ENCODE results near the gene ANXA6. TPM values are rescaled to one million over a fixed set of nuclear protein-coding genes. Genes with fewer than 3 reads are reported as not detected.

ANXA6 gene
- polyA plus RNA-seq, 1 of the 3 experiments (the other 2 are of a cell fraction), result 87.5 TPM

DNA sequence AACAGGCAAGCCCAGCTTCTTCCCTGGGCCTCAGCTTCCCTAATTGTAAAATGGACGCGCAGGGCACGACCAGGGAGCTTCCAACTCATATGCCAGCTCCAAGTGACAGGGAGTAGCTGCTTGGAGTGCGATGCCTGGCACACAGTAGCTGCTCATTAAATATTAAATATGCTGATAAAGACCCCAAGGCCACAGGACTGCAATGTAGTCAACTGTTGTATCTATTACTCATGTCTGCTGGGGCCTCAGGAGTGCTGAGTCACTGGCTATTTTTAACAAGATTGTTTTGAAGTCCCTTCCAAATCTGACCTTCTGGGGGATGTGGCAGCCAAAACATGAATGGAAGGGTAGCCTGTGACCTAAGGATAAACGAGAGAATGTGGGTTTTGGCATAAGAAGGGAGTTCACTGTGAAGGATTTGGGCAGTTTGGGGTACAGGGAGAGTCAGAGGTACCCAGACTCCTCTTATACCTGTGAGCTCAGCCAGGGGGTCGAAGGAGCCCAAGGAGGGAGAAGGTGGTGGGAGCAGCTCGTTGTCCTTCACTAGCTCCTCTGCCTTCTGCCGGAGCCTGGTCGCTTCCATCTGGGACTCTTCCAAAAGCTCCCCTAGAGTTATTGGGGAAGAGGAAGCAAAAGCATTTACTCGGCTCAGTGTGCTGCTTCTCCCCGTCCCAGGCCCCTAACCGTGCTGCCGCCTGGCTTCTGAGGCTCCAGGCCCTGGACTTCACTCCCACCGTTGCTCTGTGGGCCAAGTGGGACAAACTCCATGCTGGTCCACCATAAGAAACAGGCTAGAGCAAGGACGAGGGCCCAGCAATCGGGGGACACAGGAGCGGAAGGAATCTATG, 94.2 kb downstream of the ANXA6 start:
- no peaks in the 10 kb centered on the region for H3K9me2 ChIP-seq
- H3K27me3 ChIP-seq (ENCODE audit: insufficient read depth), result no peaks in the 10 kb centered on the region
- no peak overlapping the region for H3K4me3 ChIP-seq (ENCODE audit: low read depth in 2 of 2, low read length in 1 of 2)
- H4K20me1 ChIP-seq (ENCODE audit: insufficient read depth), result peaks cover 11% of the 10 kb centered on the region
- TF ChIP-seq SIN3A (IDR thresholded peaks at IDR 0.05; ENCODE audit: borderline replicate concordance, low read depth, low read length) (no peak), TEAD4 (IDR thresholded peaks at IDR 0.05; ENCODE audit: borderline replicate concordance, insufficient read depth) (0 out of 2 replicates have a peak, but pooled peaks have one; percentile 26), FOSL2 (IDR thresholded peaks at IDR 0.05; ENCODE audit: borderline replicate concordance, low read depth) (peak; percentile 84), NFIC (IDR thresholded peaks at IDR 0.05; ENCODE audit: borderline replicate concordance) (peak; percentile 72; the same call in 1 of the 2 replicates), SMC3 (IDR thresholded peaks at IDR 0.05; ENCODE audit: low read depth, low read length) (no peak), MEF2A (IDR thresholded peaks at IDR 0.05; ENCODE audit: borderline replicate concordance, low read depth) (peak; percentile 98), JUND (IDR thresholded peaks at IDR 0.05) (peak; percentile 75), FOXM1 (IDR thresholded peaks at IDR 0.05; ENCODE audit: low read depth) (no peak), TCF12 (IDR thresholded peaks at IDR 0.05) (peak; percentile 64), NRF1 (IDR thresholded peaks at IDR 0.05; ENCODE audit: low read depth, low read length) (no peak), EP300 (IDR thresholded peaks at IDR 0.05; ENCODE audit: borderline replicate concordance in 1 of 2, low read depth in 1 of 2, low read length in 1 of 2) (peak in 1 of 2 experiments; percentile 39; a peak in 1 of 4 replicates), MXI1 (IDR thresholded peaks at IDR 0.05; ENCODE audit: low read depth, low read length) (no peak), CHD2 (IDR thresholded peaks at IDR 0.05; ENCODE audit: low read length, partially characterized antibody) (no peak), RXRA (IDR thresholded peaks at IDR 0.05; ENCODE audit: borderline replicate concordance, low read depth) (peak; percentile 74; the same call in 1 of the 2 replicates)
- TF ChIP-seq, protein P1, sequence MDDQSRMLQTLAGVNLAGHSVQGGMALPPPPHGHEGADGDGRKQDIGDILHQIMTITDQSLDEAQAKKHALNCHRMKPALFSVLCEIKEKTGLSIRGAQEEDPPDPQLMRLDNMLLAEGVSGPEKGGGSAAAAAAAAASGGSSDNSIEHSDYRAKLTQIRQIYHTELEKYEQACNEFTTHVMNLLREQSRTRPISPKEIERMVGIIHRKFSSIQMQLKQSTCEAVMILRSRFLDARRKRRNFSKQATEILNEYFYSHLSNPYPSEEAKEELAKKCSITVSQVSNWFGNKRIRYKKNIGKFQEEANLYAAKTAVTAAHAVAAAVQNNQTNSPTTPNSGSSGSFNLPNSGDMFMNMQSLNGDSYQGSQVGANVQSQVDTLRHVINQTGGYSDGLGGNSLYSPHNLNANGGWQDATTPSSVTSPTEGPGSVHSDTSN (IDR thresholded peaks at IDR 0.05), result peak; percentile 50; the same call in 1 of the 2 replicates
- TF ChIP-seq, protein P2, sequence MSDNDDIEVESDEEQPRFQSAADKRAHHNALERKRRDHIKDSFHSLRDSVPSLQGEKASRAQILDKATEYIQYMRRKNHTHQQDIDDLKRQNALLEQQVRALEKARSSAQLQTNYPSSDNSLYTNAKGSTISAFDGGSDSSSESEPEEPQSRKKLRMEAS (IDR thresholded peaks at IDR 0.05; ENCODE audit: low read depth), result 0 out of 2 replicates have a peak, but pooled peaks have one; percentile 33
- H3K9ac ChIP-seq, result peak overlapping the region; percentile 21; the same call in 1 of the 2 replicates
- CTCF ChIA-PET, result interaction anchor here (0.8 to 4.0 kb wide), 6 partner anchors 12 to 62 kb away, joined by 3 to 22 read pairs (median 4); no protein-coding TSS in a partner anchor
- 74% methylated on average over 12 of the region's 17 CpGs for WGBS (ENCODE audit: low lambda C conversion rate)
- H3K79me2 ChIP-seq (ENCODE audit: insufficient read depth), result peaks cover 39% of the 10 kb centered on the region; the same call in 1 of the 2 replicates
- peak overlapping the region in 1 of 2 experiments; percentile 71; a peak in 3 of 4 replicates for H3K27ac ChIP-seq (ENCODE audit: low read depth in 2 of 2, low read length in 1 of 2)
- peaks cover 10 to 16% of the 10 kb centered on the region in 2 experiments; a peak in 3 of 4 replicates for H3K4me1 ChIP-seq (ENCODE audit: control insufficient read depth in 1 of 2, insufficient read depth in 2 of 2, low read depth in 1 of 2, low read length in 1 of 2)
- peaks cover 9% of the 10 kb centered on the region for H3F3A ChIP-seq (replicated peaks; ENCODE audit: insufficient read depth)
- H3K36me3 ChIP-seq (replicated peaks in 1 of 2; ENCODE audit: control insufficient read depth in 1 of 2, insufficient read depth in 2 of 2, low read length in 1 of 2), result peaks cover 16 to 22% of the 10 kb centered on the region in 2 experiments
- H3K9me3 ChIP-seq, result no peaks in the 10 kb centered on the region
- peak overlapping the region; percentile 56 for H3K4me2 ChIP-seq
- no peak overlapping the region for H2AFZ ChIP-seq (ENCODE audit: low read depth)
- POLR2A ChIA-PET, result interaction anchor here (0.6 kb wide), 1 partner anchor 27 kb away, joined by 3 read pairs; no protein-coding TSS in a partner anchor
- DNase-seq, result no peak

All from SK-N-SH (cell line).